Thyroid gland (tissue), 4 donors: ENCODE data around the gene TGIF2. TPM values are rescaled to one million over a fixed set of nuclear protein-coding genes. Genes with fewer than 3 reads are reported as not detected.
"Not testable (repeated sequence)": the region's sequence is repeated elsewhere in the genome, so short reads cannot be mapped to it uniquely, and the experiment has no call there.

Experiments used
- DNase-seq, 2 donors: peaks; one replicate each; pipeline ENCODE4 v3.0.0-alpha.2; 2019
- H3K27ac ChIP-seq, 3 donors: fragments of 200-600 bp; sonication (generic); 1 replicate in 2 of 3; 2 replicates in 1 of 3; pipeline ENCODE4 v1.5.1; 2016 to 2019; ENCODE audit warnings: mild to moderate bottlenecking in 1 of 3, moderate library complexity in 1 of 3
- H3K27me3 ChIP-seq: fragments of 200-600 bp; sonication (generic); one replicate; pipeline ENCODE4 v1.5.1; 2019
- H3K36me3 ChIP-seq, 2 donors: fragments of 200-600 bp; sonication (generic); one replicate each; pipeline ENCODE4 v1.5.1; 2016 to 2019
- H3K4me1 ChIP-seq, 2 donors: fragments of 200-600 bp; sonication (generic); one replicate each; pipeline ENCODE4 v1.5.1; 2017 to 2019
- H3K4me3 ChIP-seq, 3 donors: fragments of 200-600 bp; sonication (generic); replicated peaks in 1 of 3; 1 replicate in 2 of 3; 2 replicates in 1 of 3; pipeline ENCODE4 v1.5.1; 2016; ENCODE audit warnings: mild to moderate bottlenecking in 1 of 3
- H3K9me3 ChIP-seq: fragments of 200-600 bp; sonication (generic); one replicate; pipeline ENCODE4 v1.5.1; 2017
- POLR2A ChIP-seq, 2 donors: fragments of 450-650 bp; IDR thresholded peaks; one replicate each; pipeline ENCODE4 v1.6.1; 2017; ENCODE audit warnings: antibody characterized with exemption in 2 of 2, mild to moderate bottlenecking in 2 of 2, moderate library complexity in 1 of 2
- WGBS, 2 donors: methylation state at CpG; one replicate each; pipeline ENCODE4 v1.1.5; 2017; 5-methylcytosine and 5-hydroxymethylcytosine counted together
- intact Hi-C: fragments of 100-400 bp; cut with DNase I; formaldehyde crosslinking; loops from one replicate; pipeline ENCODE4 v1.15.1; 2023
- total RNA-seq, 4 donors: library from RNA; depleted of rRNA; stranded (reverse); fragments of >200 nt; gene quantifications; one replicate each; pipeline ENCODE4 v1.2.3, GENCODE V29; 2016
- TF ChIP-seq, protein P1 (sequence below), 6 experiments: fragments of 200-600 bp in 3 of 6; fragments of 450-650 bp in 3 of 6; sonication (generic) in 3 of 6; IDR thresholded peaks; one replicate each; pipeline ENCODE4 v1.5.1; 2016 to 2019; ENCODE audit warnings: antibody characterized with exemption in 6 of 6, mild to moderate bottlenecking in 2 of 6, inconsistent platforms in 1 of 6, moderate library complexity in 1 of 6

TGIF2 gene
- total RNA-seq, 4 donors from 2014 or later: 14.2 to 28.8 (median 18.9) TPM

DNA sequence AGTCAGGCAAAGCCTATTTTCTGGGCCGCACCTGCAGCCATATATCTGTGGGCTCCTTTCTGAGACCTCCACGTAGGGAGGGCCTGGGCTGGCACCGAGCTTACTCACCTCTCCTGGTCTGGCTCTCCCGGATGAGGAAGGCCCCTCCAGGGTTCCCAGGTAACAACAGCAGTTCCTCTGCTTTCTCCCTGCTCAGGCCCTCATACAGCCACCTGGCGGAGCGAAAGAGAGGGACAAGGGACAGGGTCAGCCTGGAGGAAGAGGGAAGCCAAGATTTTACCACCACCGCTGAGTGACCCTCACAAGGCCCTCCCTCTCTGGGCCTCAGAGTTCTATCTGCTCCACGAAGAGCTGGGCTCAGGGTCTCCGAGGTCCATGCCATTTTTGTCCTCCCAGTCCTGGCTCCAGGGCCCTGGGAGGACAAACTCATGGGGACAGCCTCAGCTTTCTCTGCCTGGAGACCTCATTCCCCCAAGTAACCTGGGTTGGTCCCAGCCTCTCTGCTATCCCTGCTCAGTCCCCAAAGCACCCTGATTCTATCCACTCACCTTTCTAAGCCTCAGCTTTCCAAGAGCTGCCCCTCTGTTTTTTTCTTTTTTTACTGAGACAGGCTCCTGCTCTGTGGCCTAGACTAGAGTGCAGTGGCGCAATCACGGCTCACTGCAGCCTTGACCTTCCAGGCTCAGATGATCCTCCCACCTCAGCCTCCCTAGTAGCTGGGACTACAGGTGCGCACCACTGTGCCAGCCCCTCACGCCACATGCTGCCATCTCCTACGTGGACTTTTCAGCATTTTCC lies 59.3 kb downstream of the TGIF2 start:
- WGBS, 2 donors: 78 to 85% methylated on average over 11 to 13 of the region's 14 CpGs
- TF ChIP-seq POLR2A (IDR thresholded peaks at IDR 0.05): no peak
- TF ChIP-seq, protein P1, sequence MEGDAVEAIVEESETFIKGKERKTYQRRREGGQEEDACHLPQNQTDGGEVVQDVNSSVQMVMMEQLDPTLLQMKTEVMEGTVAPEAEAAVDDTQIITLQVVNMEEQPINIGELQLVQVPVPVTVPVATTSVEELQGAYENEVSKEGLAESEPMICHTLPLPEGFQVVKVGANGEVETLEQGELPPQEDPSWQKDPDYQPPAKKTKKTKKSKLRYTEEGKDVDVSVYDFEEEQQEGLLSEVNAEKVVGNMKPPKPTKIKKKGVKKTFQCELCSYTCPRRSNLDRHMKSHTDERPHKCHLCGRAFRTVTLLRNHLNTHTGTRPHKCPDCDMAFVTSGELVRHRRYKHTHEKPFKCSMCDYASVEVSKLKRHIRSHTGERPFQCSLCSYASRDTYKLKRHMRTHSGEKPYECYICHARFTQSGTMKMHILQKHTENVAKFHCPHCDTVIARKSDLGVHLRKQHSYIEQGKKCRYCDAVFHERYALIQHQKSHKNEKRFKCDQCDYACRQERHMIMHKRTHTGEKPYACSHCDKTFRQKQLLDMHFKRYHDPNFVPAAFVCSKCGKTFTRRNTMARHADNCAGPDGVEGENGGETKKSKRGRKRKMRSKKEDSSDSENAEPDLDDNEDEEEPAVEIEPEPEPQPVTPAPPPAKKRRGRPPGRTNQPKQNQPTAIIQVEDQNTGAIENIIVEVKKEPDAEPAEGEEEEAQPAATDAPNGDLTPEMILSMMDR (IDR thresholded peaks at IDR 0.05): no peak
- intact Hi-C loops: no loop called here
- H3K9me3 ChIP-seq: no peaks in the 10 kb centered on the region
- no peaks in the 10 kb centered on the region for H3K4me1 ChIP-seq
- DNase-seq: no peak
- no peaks in the 10 kb centered on the region for H3K27me3 ChIP-seq
- no peak overlapping the region for H3K4me3 ChIP-seq
- no peak overlapping the region for H3K27ac ChIP-seq
- no peaks in the 10 kb centered on the region for H3K36me3 ChIP-seq

DNA sequence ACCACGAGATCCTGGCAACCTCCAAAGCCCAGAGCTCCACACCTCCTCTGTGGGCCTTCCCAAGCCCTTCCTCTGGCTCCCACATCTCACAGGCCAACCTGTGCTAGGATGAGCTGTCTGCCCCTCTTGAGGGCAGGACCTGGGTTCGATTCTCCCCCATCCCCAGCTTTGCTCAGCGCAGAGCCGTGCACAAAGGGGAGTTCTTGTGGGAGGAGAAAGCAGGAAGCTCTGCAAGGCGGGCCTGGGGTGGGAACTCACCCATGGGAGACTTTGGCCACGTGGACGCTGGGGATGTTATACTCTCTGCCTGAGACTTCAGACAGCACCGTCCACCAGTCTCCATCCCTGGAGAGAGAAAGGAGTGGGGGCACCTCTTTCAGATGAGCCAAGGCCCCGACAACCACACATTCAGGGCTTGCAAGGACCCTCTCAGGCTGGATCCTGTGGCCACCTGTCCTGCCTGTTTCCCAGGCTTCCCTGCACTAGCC lies 59.9 kb downstream of the TGIF2 start:
- no peak for DNase-seq
- 84 to 85% methylated on average over 7 to 8 of the region's 9 CpGs for WGBS, 2 donors
- intact Hi-C loops: no loop called here
- H3K36me3 ChIP-seq: no peaks in the 10 kb centered on the region
- no peaks in the 10 kb centered on the region for H3K4me1 ChIP-seq
- no peaks in the 10 kb centered on the region for H3K9me3 ChIP-seq
- H3K27me3 ChIP-seq: no peaks in the 10 kb centered on the region
- no peak overlapping the region for H3K4me3 ChIP-seq
- TF ChIP-seq, protein P1 (IDR thresholded peaks at IDR 0.05): no peak
- TF ChIP-seq POLR2A (IDR thresholded peaks at IDR 0.05): no peak
- H3K27ac ChIP-seq: no peak overlapping the region

DNA sequence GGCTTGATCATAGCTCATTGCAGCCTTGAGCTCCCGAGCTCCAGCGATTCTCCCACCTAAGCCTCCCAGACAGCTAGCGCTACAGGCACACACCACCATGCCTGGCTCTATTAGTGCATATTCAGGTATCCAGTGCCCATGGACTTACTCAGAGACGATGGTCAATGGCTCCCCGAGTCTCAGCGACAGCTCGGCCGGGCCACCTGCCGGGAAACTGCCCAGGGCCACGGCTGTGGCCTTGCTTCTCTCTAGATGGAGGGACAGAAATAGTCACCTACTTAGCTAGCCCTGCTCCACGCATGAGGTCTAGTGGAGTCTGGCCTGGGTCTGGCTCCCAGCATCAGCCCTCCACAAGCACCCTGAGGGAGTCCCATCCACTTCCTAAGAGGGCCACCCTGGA lies 60.9 kb downstream of the TGIF2 start:
- Histone ChIP-seq H3K4me1 (no peaks in the 10 kb centered on the region), H3K4me3 (no peak overlapping the region), H3K27ac (no peak overlapping the region), H3K27me3 (no peaks in the 10 kb centered on the region), H3K36me3 (no peaks in the 10 kb centered on the region), H3K9me3 (no peaks in the 10 kb centered on the region)
- intact Hi-C loops: no loop called here
- no peak for TF ChIP-seq POLR2A (IDR thresholded peaks at IDR 0.05)
- TF ChIP-seq, protein P1 (IDR thresholded peaks at IDR 0.05): no peak
- no peak for DNase-seq
- 93 to 94% methylated on average over 4 to 11 of the region's 11 CpGs for WGBS, 2 donors

DNA sequence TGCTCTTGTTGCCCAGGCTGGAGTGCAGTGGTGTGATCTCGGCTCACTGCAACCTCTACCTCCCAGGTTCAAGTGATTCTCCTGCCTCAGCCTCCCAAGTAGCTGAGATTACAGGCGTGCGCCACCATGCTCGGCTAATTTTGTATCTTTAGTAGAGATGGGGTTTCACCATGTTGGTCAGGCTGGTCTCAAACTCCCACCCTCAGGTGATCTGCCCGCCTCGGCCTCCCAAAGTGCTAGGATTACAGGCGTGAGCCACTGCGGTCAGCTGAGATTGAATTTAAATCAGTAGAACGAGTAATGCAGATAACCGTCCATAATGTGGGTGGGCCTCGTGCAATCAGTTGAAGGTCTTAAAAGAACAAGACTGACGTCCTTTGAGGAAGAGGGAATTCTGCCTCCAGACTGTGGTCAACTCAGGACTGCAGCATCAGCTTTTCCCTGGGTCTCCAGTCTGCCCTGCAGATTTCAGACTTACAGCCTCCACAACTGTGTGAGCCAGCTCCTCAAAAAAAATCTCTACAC lies 65.5 kb downstream of the TGIF2 start:
- H3K4me3 ChIP-seq, H3K27me3 ChIP-seq, H3K4me1 ChIP-seq, DNase-seq, intact Hi-C loops, H3K36me3 ChIP-seq, H3K27ac ChIP-seq, H3K9me3 ChIP-seq: not testable (repeated sequence)
- 94 to 97% methylated on average over 12 of the region's 12 CpGs for WGBS, 2 donors

DNA sequence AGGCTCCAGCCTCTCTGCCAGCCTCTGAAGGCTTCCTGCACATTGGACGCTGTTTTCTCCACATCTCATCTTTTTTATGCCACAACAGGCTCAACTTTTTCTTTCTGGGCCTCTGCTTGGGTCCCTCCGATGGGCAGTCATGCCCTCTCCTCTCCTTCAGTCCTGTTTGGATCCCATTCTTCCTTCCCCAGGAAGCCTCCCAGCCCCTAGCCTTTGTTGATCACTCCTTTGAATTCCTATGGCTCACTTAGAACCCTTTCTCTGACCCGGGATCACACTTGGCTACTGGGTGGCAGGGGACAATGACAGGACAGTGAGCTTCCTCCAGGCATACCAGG lies 68.1 kb downstream of the TGIF2 start:
- 84% methylated on average over 3 of the region's 3 CpGs for WGBS, 2 donors
- DNase-seq: no peak
- Histone ChIP-seq H3K4me1 (no peaks in the 10 kb centered on the region), H3K27ac (no peak overlapping the region), H3K36me3 (no peaks in the 10 kb centered on the region), H3K27me3 (no peaks in the 10 kb centered on the region), H3K4me3 (no peak overlapping the region), H3K9me3 (no peaks in the 10 kb centered on the region)
- intact Hi-C loops: no loop called here
- TF ChIP-seq, protein P1 (IDR thresholded peaks at IDR 0.05): no peak
- no peak for TF ChIP-seq POLR2A (IDR thresholded peaks at IDR 0.05)
